Measurements from ENCODE around the gene HECW1.

DNA sequence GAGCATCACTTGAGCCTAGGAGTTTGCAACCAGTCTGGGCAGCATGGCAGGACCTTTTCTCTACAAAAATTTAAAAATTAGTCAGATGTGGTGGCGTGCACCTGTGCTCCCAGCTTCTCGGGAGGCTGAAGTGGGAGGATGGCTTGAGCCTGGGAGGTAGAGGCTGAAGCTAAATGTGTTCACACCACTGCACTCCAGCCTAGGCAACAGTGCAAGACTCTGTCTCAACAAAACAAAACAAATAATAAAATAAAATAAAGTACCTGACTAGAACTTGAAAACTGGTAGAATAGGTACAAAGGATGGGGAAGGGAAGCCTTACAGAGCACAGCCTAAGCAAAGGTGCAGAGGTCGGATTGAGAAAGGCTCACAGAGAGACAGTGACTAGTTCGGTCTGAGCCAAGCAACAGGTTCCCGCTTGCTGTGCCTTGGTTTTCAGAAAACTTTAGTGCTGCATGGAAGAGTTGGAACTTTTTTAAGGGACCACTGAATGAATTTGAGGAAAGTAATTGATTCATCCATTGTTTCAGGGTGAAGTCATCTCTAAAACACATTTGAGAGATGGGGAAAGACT lies 370.3 kb downstream of the HECW1 start:
- TF ChIP-seq ZFP3 (CRISPR knock-in tag; IDR thresholded peaks at IDR 0.05) (no peak), ZNF565 (CRISPR knock-in tag; conservative IDR thresholded peaks at IDR 0.05; ENCODE audit: low read depth) (no peak), ZNF8 (CRISPR knock-in tag; IDR thresholded peaks at IDR 0.05) (no peak), PPARA (CRISPR knock-in tag; IDR thresholded peaks at IDR 0.05; ENCODE audit: borderline replicate concordance) (no peak), TCF4 (CRISPR knock-in tag; IDR thresholded peaks at IDR 0.05; ENCODE audit: borderline replicate concordance) (no peak), TOX (CRISPR knock-in tag; IDR thresholded peaks at IDR 0.05; ENCODE audit: borderline replicate concordance) (no peak), ARNTL (CRISPR knock-in tag; IDR thresholded peaks at IDR 0.05; ENCODE audit: borderline replicate concordance, low read depth) (no peak), OSR1 (CRISPR knock-in tag; IDR thresholded peaks at IDR 0.05) (no peak)
- TF ChIP-seq, protein P1, sequence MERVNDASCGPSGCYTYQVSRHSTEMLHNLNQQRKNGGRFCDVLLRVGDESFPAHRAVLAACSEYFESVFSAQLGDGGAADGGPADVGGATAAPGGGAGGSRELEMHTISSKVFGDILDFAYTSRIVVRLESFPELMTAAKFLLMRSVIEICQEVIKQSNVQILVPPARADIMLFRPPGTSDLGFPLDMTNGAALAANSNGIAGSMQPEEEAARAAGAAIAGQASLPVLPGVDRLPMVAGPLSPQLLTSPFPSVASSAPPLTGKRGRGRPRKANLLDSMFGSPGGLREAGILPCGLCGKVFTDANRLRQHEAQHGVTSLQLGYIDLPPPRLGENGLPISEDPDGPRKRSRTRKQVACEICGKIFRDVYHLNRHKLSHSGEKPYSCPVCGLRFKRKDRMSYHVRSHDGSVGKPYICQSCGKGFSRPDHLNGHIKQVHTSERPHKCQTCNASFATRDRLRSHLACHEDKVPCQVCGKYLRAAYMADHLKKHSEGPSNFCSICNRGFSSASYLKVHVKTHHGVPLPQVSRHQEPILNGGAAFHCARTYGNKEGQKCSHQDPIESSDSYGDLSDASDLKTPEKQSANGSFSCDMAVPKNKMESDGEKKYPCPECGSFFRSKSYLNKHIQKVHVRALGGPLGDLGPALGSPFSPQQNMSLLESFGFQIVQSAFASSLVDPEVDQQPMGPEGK (CRISPR knock-in tag; IDR thresholded peaks at IDR 0.05; ENCODE audit: borderline replicate concordance): no peak
- TF ChIP-seq, protein P2, sequence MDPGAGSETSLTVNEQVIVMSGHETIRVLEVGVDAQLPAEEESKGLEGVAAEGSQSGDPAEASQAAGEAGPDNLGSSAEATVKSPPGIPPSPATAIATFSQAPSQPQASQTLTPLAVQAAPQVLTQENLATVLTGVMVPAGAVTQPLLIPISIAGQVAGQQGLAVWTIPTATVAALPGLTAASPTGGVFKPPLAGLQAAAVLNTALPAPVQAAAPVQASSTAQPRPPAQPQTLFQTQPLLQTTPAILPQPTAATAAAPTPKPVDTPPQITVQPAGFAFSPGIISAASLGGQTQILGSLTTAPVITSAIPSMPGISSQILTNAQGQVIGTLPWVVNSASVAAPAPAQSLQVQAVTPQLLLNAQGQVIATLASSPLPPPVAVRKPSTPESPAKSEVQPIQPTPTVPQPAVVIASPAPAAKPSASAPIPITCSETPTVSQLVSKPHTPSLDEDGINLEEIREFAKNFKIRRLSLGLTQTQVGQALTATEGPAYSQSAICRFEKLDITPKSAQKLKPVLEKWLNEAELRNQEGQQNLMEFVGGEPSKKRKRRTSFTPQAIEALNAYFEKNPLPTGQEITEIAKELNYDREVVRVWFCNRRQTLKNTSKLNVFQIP (CRISPR knock-in tag; IDR thresholded peaks at IDR 0.05; ENCODE audit: borderline replicate concordance, low read depth): no peak

Measured in SK-N-SH treated with all-trans-retinoic acid at 6 μM for 48 hours (cell line).